HEK293 (cell line): ENCODE measurements around the gene KDM3B.
A peak's percentile ranks its signal among the peaks of the same experiment; 100 is the strongest.

Experiments used
- CTCF ChIA-PET: fragments of 350-600 bp; formaldehyde crosslinking; extraction: SDS; loops from one replicate; lab custom pipeline; 2021; ENCODE audit warnings: antibody characterized with exemption; lab: Yijun Ruan, JAX
- POLR2A ChIA-PET: fragments of 300-600 bp; formaldehyde crosslinking; extraction: SDS; loops from one replicate; lab custom pipeline; 2020; ENCODE audit warnings: antibody characterized with exemption, inconsistent platforms; lab: Yijun Ruan, JAX
- H3K27ac ChIP-seq: fragments of 200-500 bp; sonication (Bioruptor generic); 2 replicates; pipeline ENCODE4 v1.5.1; 2014; ENCODE audit warnings: low read depth, low read length, control low read depth, inconsistent platforms; ENCODE audit errors: extremely low read depth
- H3K36me3 ChIP-seq, 2 experiments: fragments of 200-500 bp in 1 of 2; sonication (Bioruptor generic) in 1 of 2; 1 replicate in 1 of 2; 2 replicates in 1 of 2; pipeline ENCODE4 v1.5.1; 2014 to 2017; ENCODE audit warnings: inconsistent platforms in 2 of 2, low read length in 2 of 2; ENCODE audit not compliant: control insufficient read depth in 2 of 2, insufficient read depth in 1 of 2
- H3K4me1 ChIP-seq: fragments of 200-500 bp; sonication (Bioruptor generic); 2 replicates; pipeline ENCODE4 v1.5.1; 2014; ENCODE audit warnings: mild to moderate bottlenecking, low read length, inconsistent platforms; ENCODE audit not compliant: control insufficient read depth, insufficient read depth
- H3K4me3 ChIP-seq: 2 replicates; pipeline ENCODE4 v1.5.1; 2011; ENCODE audit warnings: low read depth, mild to moderate bottlenecking, control low read depth, low read length, moderate library complexity
- H3K9me3 ChIP-seq: fragments of 200-500 bp; sonication (Bioruptor generic); 2 replicates; pipeline ENCODE4 v1.5.1; 2014; ENCODE audit warnings: low read depth, low read length, inconsistent platforms; ENCODE audit not compliant: control insufficient read depth, insufficient read depth
- GLIS2 ChIP-seq: fragments of 450-650 bp; formaldehyde crosslinking; IDR thresholded peaks from 2 replicates; pipeline ENCODE4 v1.5.1; 2016; ENCODE audit warnings: missing biosample characterization, missing genetic modification characterization
- TCF7L2 ChIP-seq: IDR thresholded peaks from 2 replicates; pipeline ENCODE4 v1.6.1; 2011; ENCODE audit warnings: low read depth, mild to moderate bottlenecking, inconsistent platforms, low read length, moderate library complexity, borderline replicate concordance
- ZNF133 ChIP-seq: fragments of 450-650 bp; formaldehyde crosslinking; IDR thresholded peaks from 2 replicates; pipeline ENCODE4 v1.5.1; 2016; ENCODE audit warnings: missing biosample characterization, missing genetic modification characterization
- ZNF266 ChIP-seq: fragments of 450-650 bp; formaldehyde crosslinking; IDR thresholded peaks from 2 replicates; pipeline ENCODE4 v1.5.1; 2016; ENCODE audit warnings: missing biosample characterization, missing genetic modification characterization, low read depth
- ZNF311 ChIP-seq: fragments of 450-650 bp; formaldehyde crosslinking; IDR thresholded peaks from 2 replicates; pipeline ENCODE4 v1.5.1; 2017; ENCODE audit warnings: missing biosample characterization, missing genetic modification characterization, borderline replicate concordance
- ZNF350 ChIP-seq: fragments of 450-650 bp; formaldehyde crosslinking; IDR thresholded peaks from 2 replicates; pipeline ENCODE4 v1.5.0; 2017; ENCODE audit warnings: missing biosample characterization, mild to moderate bottlenecking, missing genetic modification characterization
- ZNF366 ChIP-seq: fragments of 450-650 bp; formaldehyde crosslinking; conservative IDR thresholded peaks from 2 replicates; pipeline ENCODE4 v1.5.1; 2016; ENCODE audit warnings: missing biosample characterization, missing genetic modification characterization
- ZNF544 ChIP-seq: fragments of 450-650 bp; formaldehyde crosslinking; IDR thresholded peaks from 2 replicates; pipeline ENCODE4 v1.5.0; 2017; ENCODE audit warnings: missing biosample characterization, missing genetic modification characterization
- ZNF623 ChIP-seq: fragments of 450-650 bp; formaldehyde crosslinking; IDR thresholded peaks from 2 replicates; pipeline ENCODE4 v1.5.1; 2016; ENCODE audit warnings: missing biosample characterization, missing genetic modification characterization
- ZNF785 ChIP-seq: fragments of 450-650 bp; formaldehyde crosslinking; IDR thresholded peaks from 2 replicates; pipeline ENCODE4 v1.5.1; 2016; ENCODE audit warnings: missing biosample characterization, missing genetic modification characterization
- TF ChIP-seq, protein P1 (sequence below): fragments of 450-650 bp; formaldehyde crosslinking; IDR thresholded peaks from 2 replicates; pipeline ENCODE4 v1.5.1; 2016; ENCODE audit warnings: missing biosample characterization, missing genetic modification characterization
- TF ChIP-seq, protein P2 (sequence below): sonication (generic); formaldehyde crosslinking; IDR thresholded peaks from 2 replicates; pipeline ENCODE4 v1.8.1; 2022; ENCODE audit warnings: mild to moderate bottlenecking, moderate library complexity, missing genetic modification reagents
- TF ChIP-seq, protein P3 (sequence below): fragments of 450-650 bp; formaldehyde crosslinking; IDR thresholded peaks from 2 replicates; pipeline ENCODE4 v1.5.1; 2017; ENCODE audit warnings: missing biosample characterization, missing genetic modification characterization
- TF ChIP-seq, protein P4 (sequence below): fragments of 450-650 bp; formaldehyde crosslinking; IDR thresholded peaks from 2 replicates; pipeline ENCODE4 v1.5.1; 2016; ENCODE audit warnings: missing biosample characterization, missing genetic modification characterization

Gene KDM3B

DNA sequence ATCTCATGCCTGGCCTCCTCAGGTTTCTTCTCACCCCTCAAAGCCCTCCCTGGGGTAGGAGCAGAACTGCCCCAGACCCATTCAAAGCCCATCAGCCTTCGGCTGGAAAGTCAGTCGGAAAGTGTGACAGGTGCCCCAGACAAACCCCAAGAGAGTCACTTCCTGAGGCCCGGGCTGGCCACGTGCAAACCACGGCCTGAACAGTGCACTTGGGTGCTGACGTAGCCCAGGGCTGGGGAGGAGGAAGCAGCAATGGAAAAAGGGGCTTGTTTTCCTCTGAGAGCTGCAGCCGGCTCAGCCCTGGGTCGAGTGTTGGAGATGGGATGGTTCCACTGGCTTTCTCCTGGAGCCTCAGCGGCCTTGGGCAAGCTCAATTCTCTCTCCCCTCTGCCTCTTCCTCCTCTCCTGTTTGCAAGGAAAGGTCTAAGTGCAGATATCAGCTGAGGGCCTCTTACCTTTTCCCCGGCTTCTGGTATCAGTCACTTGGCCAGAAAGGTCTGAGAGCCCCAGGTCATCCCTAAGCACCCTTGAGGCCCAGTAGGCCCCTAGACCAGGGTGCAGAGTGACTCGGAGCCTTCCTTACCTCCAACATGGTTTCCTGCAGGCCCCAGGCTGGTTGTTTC lies 106.9 kb downstream of the KDM3B start:
- CTCF ChIA-PET: no interaction called here
- POLR2A ChIA-PET: no interaction called here
- H3K36me3 ChIP-seq: no peaks in the 10 kb centered on the region

DNA sequence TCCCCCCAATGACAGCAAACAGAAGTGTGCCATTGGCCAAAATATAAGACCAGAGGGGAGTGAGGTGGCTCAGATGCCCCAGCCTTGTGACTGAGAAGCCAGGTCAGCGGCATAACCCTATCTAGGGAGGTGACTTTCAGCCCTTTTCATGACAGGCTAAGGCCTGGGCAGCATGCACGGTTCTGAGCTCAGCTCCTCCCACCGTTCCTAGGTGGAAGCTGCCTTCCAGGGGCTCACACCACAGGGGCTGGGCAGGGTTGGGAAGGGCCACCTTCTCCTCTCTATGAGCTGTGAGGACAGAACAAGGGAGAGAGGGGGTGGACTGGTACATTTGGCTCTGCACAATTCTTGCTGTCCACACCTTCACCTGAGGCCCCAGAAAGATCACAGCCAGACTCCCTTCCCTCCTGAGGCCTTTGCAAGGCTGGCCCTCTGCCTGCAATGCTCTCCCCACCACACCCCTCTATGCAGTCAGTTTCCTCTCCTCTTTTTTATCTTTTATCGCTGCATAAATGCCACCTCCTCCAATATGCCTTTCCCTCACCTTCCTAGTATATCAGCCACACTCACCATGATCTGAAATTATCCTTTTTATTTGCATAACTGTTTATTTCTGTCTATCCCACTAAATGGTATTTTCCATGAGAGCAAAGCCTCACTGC lies 107.7 kb downstream of the KDM3B start:
- H3K4me1 ChIP-seq: peaks cover 4% of the 10 kb centered on the region; the same call in 1 of the 2 replicates
- no peak overlapping the region for H3K27ac ChIP-seq
- POLR2A ChIA-PET: no interaction called here
- no peaks in the 10 kb centered on the region for H3K36me3 ChIP-seq
- TF ChIP-seq, protein P1, sequence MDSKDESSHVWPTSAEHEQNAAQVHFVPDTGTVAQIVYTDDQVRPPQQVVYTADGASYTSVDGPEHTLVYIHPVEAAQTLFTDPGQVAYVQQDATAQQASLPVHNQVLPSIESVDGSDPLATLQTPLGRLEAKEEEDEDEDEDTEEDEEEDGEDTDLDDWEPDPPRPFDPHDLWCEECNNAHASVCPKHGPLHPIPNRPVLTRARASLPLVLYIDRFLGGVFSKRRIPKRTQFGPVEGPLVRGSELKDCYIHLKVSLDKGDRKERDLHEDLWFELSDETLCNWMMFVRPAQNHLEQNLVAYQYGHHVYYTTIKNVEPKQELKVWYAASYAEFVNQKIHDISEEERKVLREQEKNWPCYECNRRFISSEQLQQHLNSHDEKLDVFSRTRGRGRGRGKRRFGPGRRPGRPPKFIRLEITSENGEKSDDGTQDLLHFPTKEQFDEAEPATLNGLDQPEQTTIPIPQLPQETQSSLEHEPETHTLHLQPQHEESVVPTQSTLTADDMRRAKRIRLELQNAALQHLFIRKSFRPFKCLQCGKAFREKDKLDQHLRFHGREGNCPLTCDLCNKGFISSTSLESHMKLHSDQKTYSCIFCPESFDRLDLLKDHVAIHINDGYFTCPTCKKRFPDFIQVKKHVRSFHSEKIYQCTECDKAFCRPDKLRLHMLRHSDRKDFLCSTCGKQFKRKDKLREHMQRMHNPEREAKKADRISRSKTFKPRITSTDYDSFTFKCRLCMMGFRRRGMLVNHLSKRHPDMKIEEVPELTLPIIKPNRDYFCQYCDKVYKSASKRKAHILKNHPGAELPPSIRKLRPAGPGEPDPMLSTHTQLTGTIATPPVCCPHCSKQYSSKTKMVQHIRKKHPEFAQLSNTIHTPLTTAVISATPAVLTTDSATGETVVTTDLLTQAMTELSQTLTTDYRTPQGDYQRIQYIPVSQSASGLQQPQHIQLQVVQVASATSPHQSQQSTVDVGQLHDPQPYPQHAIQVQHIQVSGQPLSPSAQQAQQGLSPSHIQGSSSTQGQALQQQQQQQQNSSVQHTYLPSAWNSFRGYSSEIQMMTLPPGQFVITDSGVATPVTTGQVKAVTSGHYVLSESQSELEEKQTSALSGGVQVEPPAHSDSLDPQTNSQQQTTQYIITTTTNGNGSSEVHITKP: peak; percentile 75
- no peak for TF ChIP-seq ZNF133 (tag by site-specific recombination)
- no peaks in the 10 kb centered on the region for H3K9me3 ChIP-seq
- CTCF ChIA-PET: interaction anchor here (0.9 to 6.4 kb wide), 2 partner anchors 10 to 51 kb away, joined by 3 to 57 read pairs; no protein-coding TSS in a partner anchor
- H3K4me3 ChIP-seq: no peak overlapping the region

More for the DNA sequence above, 106.9 kb downstream of the KDM3B start:
- Histone ChIP-seq H3K27ac (no peak overlapping the region), H3K4me1 (peaks cover 4% of the 10 kb centered on the region; the same call in 1 of the 2 replicates), H3K4me3 (no peak overlapping the region), H3K9me3 (no peaks in the 10 kb centered on the region)
- TF ChIP-seq GLIS2 (no peak), TCF7L2 (no peak), ZNF366 (tag by site-specific recombination) (no peak), ZNF623 (tag by site-specific recombination) (no peak), ZNF350 (no peak), ZNF311 (no peak), ZNF785 (tag by site-specific recombination) (no peak), ZNF544 (tag by site-specific recombination) (no peak), ZNF266 (tag by site-specific recombination) (no peak)
- TF ChIP-seq, protein P2, sequence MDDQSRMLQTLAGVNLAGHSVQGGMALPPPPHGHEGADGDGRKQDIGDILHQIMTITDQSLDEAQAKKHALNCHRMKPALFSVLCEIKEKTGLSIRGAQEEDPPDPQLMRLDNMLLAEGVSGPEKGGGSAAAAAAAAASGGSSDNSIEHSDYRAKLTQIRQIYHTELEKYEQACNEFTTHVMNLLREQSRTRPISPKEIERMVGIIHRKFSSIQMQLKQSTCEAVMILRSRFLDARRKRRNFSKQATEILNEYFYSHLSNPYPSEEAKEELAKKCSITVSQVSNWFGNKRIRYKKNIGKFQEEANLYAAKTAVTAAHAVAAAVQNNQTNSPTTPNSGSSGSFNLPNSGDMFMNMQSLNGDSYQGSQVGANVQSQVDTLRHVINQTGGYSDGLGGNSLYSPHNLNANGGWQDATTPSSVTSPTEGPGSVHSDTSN (CRISPR knock-in tag): no peak
- TF ChIP-seq, protein P3, sequence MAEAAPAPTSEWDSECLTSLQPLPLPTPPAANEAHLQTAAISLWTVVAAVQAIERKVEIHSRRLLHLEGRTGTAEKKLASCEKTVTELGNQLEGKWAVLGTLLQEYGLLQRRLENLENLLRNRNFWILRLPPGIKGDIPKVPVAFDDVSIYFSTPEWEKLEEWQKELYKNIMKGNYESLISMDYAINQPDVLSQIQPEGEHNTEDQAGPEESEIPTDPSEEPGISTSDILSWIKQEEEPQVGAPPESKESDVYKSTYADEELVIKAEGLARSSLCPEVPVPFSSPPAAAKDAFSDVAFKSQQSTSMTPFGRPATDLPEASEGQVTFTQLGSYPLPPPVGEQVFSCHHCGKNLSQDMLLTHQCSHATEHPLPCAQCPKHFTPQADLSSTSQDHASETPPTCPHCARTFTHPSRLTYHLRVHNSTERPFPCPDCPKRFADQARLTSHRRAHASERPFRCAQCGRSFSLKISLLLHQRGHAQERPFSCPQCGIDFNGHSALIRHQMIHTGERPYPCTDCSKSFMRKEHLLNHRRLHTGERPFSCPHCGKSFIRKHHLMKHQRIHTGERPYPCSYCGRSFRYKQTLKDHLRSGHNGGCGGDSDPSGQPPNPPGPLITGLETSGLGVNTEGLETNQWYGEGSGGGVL (tag by site-specific recombination): no peak
- TF ChIP-seq, protein P4, sequence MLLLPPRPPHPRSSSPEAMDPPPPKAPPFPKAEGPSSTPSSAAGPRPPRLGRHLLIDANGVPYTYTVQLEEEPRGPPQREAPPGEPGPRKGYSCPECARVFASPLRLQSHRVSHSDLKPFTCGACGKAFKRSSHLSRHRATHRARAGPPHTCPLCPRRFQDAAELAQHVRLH (tag by site-specific recombination): no peak
